Activated CD4-positive, alpha-beta T cell treated with anti-CD3 and anti-CD28 coated beads for 36 hours (primary cell): Measurements from ENCODE around the gene ZNF500. TPM values are rescaled to one million over a fixed set of nuclear protein-coding genes. Genes with fewer than 3 reads are reported as not detected.

ENCODE experiments used
- ATAC-seq: fragments of 200-7000 bp; cut with Tn5 transposase; one replicate; pipeline ENCODE4 v1.10.0; 2021; ENCODE audit warnings: mild to moderate bottlenecking, moderate library complexity
- CTCF ChIA-PET: fragments of 350-600 bp; sonication (Branson Sonifier 250); formaldehyde crosslinking; loops from one replicate; lab custom pipeline; 2021; ENCODE audit warnings: antibody characterized with exemption; lab: Charles Lee
- POLR2A ChIA-PET: fragments of 350-600 bp; sonication (Branson Sonifier 250); formaldehyde crosslinking; loops from one replicate; lab custom pipeline; 2021; ENCODE audit warnings: antibody characterized with exemption, inconsistent platforms; lab: Charles Lee
- DNase-seq: peaks from one replicate; pipeline ENCODE4 v3.0.0-alpha.2; 2020
- H3K27ac Mint-ChIP-seq: one replicate; pipeline ENCODE4 v1.8.0; 2021; ENCODE audit warnings: mixed read lengths
- H3K27me3 Mint-ChIP-seq: one replicate; pipeline ENCODE4 v1.8.0; 2021; ENCODE audit warnings: mixed read lengths
- H3K36me3 Mint-ChIP-seq: one replicate; pipeline ENCODE4 v1.8.0; 2021; ENCODE audit warnings: low read depth, mixed read lengths
- H3K4me1 Mint-ChIP-seq: one replicate; pipeline ENCODE4 v1.8.0; 2021; ENCODE audit warnings: mixed read lengths
- H3K4me3 Mint-ChIP-seq: one replicate; pipeline ENCODE4 v1.8.0; 2021; ENCODE audit warnings: mild to moderate bottlenecking, moderate library complexity, mixed read lengths
- H3K9me3 Mint-ChIP-seq: one replicate; pipeline ENCODE4 v1.8.0; 2021; ENCODE audit warnings: low read depth, mixed read lengths
- intact Hi-C, 2 experiments: fragments of 100-400 bp; cut with DNase I in 1 of 2; cut with micrococcal nuclease in 1 of 2; formaldehyde crosslinking; loops; one replicate each; pipeline versions ENCODE4 v1.14.2 to v1.15.1; 2022 to 2024; cut with DNase I, micrococcal nuclease
- total RNA-seq, 2 experiments: library from RNA; stranded (reverse); gene quantifications; one replicate each; pipeline ENCODE4 v1.2.3, GENCODE V29; 2021

ZNF500 gene
- total RNA-seq, 2 experiments from 2014 or later: 10.3 to 11.6 TPM

DNA sequence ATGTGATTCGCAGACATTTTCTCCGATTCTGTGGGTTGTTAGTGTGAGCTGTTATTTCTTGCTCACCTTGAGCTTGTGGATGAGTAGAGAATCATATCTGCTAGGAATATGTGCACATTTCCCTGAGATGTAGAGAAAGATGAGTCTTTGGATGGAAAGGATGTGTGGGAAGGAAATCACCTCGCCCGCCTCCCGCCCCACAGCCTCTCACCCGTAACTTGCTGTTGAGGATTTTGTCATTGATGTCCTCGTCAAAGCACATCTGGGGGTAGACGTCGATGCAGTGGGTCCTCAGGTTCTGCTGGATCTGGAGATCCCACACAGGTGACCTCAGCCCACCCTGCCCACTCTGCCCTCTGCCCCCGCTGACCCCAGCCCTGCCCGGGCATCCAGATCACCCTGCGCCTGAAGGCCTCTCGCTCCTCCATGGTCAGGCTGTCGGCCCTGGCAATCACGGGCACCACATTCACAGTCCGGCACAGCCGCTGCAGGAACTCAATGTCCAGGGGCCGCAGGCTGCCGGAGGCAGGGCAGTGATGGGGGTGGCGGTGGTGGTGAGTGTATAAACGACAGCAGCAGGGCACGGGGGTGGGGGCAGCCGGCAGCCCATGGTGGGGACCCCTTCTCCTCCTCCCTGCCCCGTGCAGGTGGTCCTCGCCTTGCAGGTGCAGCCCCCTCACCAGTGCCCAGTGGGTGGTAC lies 16.4 kb upstream of the ZNF500 start:
- no peak for ATAC-seq
- ChIA-PET POLR2A (no interaction called here), CTCF (no interaction called here)
- intact Hi-C loops: no loop called here
- H3K27ac Mint-ChIP-seq: no peak overlapping the region
- no peaks in the 10 kb centered on the region for H3K36me3 Mint-ChIP-seq
- H3K27me3 Mint-ChIP-seq: no peaks in the 10 kb centered on the region
- no peak for DNase-seq
- H3K4me1 Mint-ChIP-seq: no peaks in the 10 kb centered on the region
- no peak overlapping the region for H3K4me3 Mint-ChIP-seq
- H3K9me3 Mint-ChIP-seq: no peaks in the 10 kb centered on the region

DNA sequence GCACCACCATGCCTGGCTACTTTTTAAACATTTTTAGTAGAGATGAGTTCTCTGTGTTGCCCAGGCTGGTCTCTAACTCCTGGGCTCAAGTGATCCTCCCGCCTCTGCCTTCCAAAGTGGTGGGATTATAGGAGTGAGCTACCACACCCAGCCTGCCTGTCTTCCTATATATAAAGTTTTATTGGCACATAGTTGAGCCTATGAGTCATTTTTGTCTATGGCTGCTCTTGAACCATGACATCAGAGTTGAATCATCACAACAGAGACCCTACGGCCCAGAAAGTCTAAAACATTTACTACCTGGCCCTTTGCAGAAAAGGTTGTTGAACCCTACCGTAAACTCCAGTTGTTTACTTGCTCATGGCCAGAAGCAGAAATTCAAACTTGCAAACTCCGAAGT lies 13.3 kb upstream of the ZNF500 start:
- DNase-seq (no peak), ATAC-seq (no peak)
- no peaks in the 10 kb centered on the region for H3K27me3 Mint-ChIP-seq
- ChIA-PET POLR2A (no interaction called here), CTCF (no interaction called here)
- H3K4me3 Mint-ChIP-seq: no peak overlapping the region
- intact Hi-C loops: no loop called here
- no peaks in the 10 kb centered on the region for H3K36me3 Mint-ChIP-seq
- H3K4me1 Mint-ChIP-seq: no peaks in the 10 kb centered on the region
- H3K27ac Mint-ChIP-seq: no peak overlapping the region
- H3K9me3 Mint-ChIP-seq: no peaks in the 10 kb centered on the region

DNA sequence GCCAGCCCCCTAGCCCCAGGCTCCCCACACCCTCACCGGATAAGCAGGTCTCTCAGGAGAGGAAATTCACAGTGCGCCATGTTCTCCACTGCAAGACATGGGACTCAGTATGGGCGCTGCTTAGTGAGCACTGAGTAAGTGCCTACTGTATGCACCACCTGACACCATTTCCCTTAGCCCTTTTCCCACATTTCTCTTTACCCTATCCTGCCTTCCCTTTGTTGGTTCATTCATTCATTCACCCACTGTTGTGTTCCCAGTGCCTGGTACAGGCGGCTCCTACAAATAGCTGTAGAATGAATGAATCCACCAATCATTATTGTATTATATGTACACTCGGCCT lies 11.1 kb upstream of the ZNF500 start:
- no peaks in the 10 kb centered on the region for H3K4me1 Mint-ChIP-seq
- DNase-seq (no peak), ATAC-seq (no peak)
- no peak overlapping the region for H3K4me3 Mint-ChIP-seq
- ChIA-PET POLR2A (no interaction called here), CTCF (no interaction called here)
- H3K27ac Mint-ChIP-seq: no peak overlapping the region
- H3K27me3 Mint-ChIP-seq: no peaks in the 10 kb centered on the region
- H3K36me3 Mint-ChIP-seq: no peaks in the 10 kb centered on the region
- no peaks in the 10 kb centered on the region for H3K9me3 Mint-ChIP-seq
- intact Hi-C loops: no loop called here

DNA sequence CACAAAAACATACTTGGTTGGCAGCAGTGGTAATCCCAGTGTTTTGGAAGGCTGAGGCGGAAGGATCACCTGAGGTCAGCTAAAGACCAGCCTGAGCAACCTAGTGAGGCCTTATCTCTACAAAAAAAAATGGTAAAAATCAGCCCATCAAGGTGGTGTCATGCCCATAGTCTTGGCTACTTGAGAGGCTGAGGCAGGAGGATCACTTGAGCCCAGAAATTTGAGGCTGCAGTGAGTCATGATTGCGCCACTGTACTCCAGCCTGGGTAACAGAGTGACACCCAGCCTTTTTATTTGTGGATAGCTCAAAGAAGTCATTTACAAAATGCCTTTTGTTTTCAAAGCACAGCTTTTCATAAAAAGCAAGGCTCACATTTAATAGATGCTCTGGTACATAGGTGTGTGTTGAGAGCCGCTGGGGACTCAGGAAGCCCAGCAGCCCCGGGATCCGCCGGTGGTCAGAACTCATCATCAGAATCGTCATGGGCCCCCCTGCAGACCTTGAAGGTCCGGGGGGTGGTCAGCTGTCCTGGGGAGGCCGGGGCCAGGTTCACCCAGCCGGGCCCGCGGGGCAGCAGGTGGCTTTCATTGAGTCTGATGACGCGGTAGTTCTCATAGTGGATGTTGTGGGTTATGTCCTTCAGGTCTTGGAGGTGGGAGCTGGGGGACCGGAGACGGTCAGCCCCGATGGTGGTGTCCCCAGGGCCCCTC lies 10.5 kb upstream of the ZNF500 start:
- CTCF ChIA-PET: no interaction called here
- POLR2A ChIA-PET: no interaction called here
- ATAC-seq (no peak), DNase-seq (no peak)
- Mint-ChIP-seq H3K9me3 (no peaks in the 10 kb centered on the region), H3K4me3 (no peak overlapping the region), H3K4me1 (no peaks in the 10 kb centered on the region), H3K27ac (no peak overlapping the region), H3K36me3 (no peaks in the 10 kb centered on the region), H3K27me3 (no peaks in the 10 kb centered on the region)
- intact Hi-C loops: no loop called here

DNA sequence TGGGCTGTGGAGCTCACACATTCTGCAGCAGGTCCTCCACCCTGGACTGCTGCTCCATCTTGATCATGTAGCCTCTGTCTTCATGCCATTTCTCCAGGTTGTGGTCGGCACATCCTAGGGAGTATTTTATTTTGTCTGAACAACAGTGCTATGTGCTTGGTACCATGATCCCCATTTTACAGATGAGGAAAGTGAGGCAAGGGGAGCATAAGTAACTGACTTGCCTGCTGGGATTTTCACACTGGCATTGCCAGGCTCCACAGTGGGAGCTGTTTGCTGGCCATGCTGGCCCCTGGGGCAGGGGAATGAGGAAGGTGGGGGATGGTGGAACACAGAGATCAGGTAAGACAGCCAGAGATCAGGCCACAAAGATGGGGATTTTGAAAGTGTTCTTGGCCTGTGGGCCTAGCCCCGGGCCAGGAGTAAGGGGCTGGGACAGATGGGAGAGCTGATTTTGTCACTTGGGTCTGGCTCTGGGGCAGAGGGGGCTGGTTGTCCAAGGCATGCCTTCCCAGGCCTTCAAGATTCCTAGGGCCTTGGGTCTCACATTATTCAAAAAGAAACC lies 9.3 kb upstream of the ZNF500 start:
- H3K27me3 Mint-ChIP-seq: no peaks in the 10 kb centered on the region
- ChIA-PET CTCF (interaction anchor here (0.6 to 0.8 kb wide), 2 partner anchors 16 to 410 kb away, joined by 3 read pairs; no protein-coding TSS in a partner anchor), POLR2A (no interaction called here)
- DNase-seq (no peak), ATAC-seq (no peak)
- H3K27ac Mint-ChIP-seq: no peak overlapping the region
- no peaks in the 10 kb centered on the region for H3K9me3 Mint-ChIP-seq
- no peaks in the 10 kb centered on the region for H3K36me3 Mint-ChIP-seq
- H3K4me3 Mint-ChIP-seq: no peak overlapping the region
- intact Hi-C loops: no loop called here
- no peaks in the 10 kb centered on the region for H3K4me1 Mint-ChIP-seq

DNA sequence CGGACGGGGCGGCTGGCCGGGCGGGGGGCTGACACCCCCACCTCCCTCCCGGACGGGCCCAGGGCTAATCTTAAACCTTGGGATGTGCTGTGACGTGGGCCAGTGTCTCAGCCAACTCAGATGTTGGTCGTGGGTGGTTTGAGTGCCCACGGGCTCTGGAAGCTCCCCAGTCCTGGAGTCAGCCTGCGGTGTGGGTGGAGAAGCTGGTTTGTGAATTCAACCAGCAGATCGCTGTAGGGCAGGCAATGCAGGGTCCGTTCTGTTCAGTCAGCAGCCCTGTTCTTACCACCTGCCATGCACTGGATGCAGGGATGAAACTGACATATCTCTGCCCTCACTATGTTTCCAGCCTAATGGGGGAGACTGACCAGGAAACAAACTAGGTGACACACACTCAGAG lies 8.0 kb upstream of the ZNF500 start:
- ChIA-PET POLR2A (no interaction called here), CTCF (no interaction called here)
- DNase-seq: no peak
- Mint-ChIP-seq H3K4me1 (no peaks in the 10 kb centered on the region), H3K27me3 (no peaks in the 10 kb centered on the region), H3K27ac (no peak overlapping the region), H3K9me3 (no peaks in the 10 kb centered on the region), H3K36me3 (no peaks in the 10 kb centered on the region), H3K4me3 (no peak overlapping the region)
- intact Hi-C loops: no loop called here
- no peak for ATAC-seq

DNA sequence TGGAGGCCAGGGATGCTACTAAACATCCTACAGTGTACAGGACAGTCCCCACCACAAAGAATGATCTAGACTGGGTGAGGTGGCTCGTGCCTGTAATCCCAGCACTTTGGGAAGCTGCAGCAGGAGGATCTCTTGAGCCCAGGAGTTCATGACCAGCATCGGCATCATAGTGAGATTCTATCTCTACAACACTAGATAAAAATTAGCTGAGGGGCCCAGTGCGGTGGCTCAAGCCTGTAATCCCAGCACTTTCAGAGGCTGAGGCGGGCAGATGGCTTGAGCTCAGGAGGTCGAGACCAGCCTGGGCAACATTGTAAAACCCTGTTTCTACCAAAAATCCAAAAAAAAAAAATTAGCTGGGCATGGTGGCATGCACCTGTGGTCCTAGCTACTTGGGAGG lies 5.4 kb upstream of the ZNF500 start:
- ChIA-PET CTCF (interaction anchor here (0.6 kb wide), 1 partner anchor 72 kb away, joined by 5 read pairs; no protein-coding TSS in a partner anchor), POLR2A (no interaction called here)
- Mint-ChIP-seq H3K9me3 (no peaks in the 10 kb centered on the region), H3K4me1 (peaks cover 9% of the 10 kb centered on the region), H3K27ac (no peak overlapping the region), H3K36me3 (no peaks in the 10 kb centered on the region), H3K4me3 (no peak overlapping the region), H3K27me3 (no peaks in the 10 kb centered on the region)
- no peak for DNase-seq
- ATAC-seq: no peak
- intact Hi-C loops: no loop called here

DNA sequence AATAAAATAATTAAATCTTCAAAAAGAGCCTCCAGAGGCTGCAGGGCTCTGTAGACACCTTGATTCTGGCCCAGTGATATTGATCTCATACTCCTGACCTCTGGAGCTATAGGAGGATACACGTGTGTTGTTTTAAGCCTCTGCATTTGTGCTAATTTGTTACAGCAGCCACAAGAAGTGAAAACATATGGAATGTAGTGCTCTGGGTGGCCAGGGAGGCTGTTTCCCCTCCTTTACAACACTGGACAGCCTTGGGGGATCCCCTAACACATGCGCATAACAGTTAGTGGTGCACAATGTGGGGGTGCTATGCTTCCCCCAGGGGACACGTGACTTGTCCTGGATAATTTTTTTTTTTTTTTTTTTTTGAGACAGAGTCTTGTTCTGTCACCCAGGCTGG lies 4.7 kb upstream of the ZNF500 start:
- H3K27ac Mint-ChIP-seq: no peak overlapping the region
- POLR2A ChIA-PET: no interaction called here
- peaks cover 11% of the 10 kb centered on the region for H3K4me1 Mint-ChIP-seq
- no peaks in the 10 kb centered on the region for H3K27me3 Mint-ChIP-seq
- intact Hi-C loops: no loop called here
- DNase-seq: no peak
- H3K9me3 Mint-ChIP-seq: no peaks in the 10 kb centered on the region
- no peaks in the 10 kb centered on the region for H3K36me3 Mint-ChIP-seq
- no peak for ATAC-seq
- H3K4me3 Mint-ChIP-seq: no peak overlapping the region
- CTCF ChIA-PET: interaction anchor here (0.6 kb wide), 1 partner anchor 71 kb away, joined by 5 read pairs; no protein-coding TSS in a partner anchor

DNA sequence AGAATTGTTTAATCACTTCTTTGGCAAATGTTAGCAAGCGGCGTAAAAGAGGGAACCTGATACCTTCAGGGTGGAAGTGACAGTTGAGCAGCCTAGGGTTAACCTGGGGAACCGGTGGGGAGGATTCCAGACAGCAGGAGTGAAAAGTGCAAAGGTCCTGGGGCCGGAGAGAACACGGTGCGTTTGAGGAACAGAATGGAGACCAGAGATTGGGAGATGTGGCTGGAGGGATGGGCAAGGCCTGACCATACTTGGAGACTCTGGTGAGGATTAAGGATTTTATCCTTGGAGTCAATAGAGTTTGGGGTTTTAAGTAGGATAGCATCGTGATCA lies 2.3 kb upstream of the ZNF500 start:
- H3K27ac Mint-ChIP-seq: peak overlapping the region; percentile 45
- CTCF ChIA-PET: interaction anchor here (1.5 to 1.8 kb wide), 2 partner anchors 9 to 35 kb away, joined by 3 to 5 read pairs; partner anchors contain the start of genes ANKS3 and DNAAF8
- intact Hi-C loops: loop anchor here (5.0 kb wide), 2 partner anchors 188 to 887 kb away; partner anchors contain the start of genes CREBBP (in 1 of the 2) and SEC14L5 (in 1 of the 2)

DNA sequence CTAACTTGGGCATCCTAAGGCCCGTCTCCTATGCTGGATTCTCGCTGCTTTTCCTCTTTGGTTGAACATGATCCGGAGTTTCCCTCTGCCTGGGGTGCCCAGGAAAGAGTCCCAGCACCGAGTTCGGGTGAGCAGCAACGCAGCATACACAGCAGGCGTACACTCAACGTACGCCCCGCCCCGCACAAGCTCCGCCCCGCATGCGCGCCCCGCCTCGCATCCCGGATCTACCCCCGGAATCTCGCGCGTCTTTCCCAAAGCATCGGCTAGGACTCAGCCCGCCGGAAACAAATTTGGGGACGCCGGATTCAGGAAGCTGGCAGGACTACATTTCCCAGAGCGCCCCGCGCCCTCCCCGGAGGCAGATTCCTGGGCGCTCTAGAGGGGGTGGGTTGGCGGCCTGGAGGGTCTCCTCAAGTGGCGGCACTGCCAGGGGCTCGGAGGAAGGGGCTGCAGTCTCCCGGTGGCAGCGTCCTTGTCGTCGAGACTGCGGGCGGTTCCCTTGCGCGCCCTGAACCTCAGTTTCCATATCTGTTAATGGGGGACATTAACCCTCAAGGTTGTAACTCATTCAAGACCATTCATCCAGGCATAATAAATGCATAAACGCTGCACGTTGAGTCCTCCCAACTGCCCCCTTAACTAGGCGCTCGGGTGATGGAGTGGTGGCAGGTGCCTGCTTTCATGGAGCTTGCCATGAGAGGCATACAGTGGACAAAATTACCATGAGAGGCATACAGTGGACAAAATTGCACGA lies 1.8 kb upstream of the ZNF500 start:
- DNase-seq (peak; percentile 95), ATAC-seq (peak; percentile 87)
- peak overlapping the region; percentile 89 for H3K4me3 Mint-ChIP-seq
- H3K27me3 Mint-ChIP-seq: no peaks in the 10 kb centered on the region
- intact Hi-C loops: loop anchor here (1.0 to 5.0 kb wide), 5 partner anchors 75 to 886 kb away; partner anchors contain the start of genes CREBBP (in 1 of the 2), GLYR1 (in 1 of the 2), NUDT16L1 (in 1 of the 2) and SEC14L5 (in 1 of the 2)
- H3K4me1 Mint-ChIP-seq: peaks cover 22% of the 10 kb centered on the region
- no peaks in the 10 kb centered on the region for H3K9me3 Mint-ChIP-seq
- peak overlapping the region; percentile 88 for H3K27ac Mint-ChIP-seq
- H3K36me3 Mint-ChIP-seq: peaks cover 11% of the 10 kb centered on the region
- CTCF ChIA-PET: interaction anchor here (0.6 to 1.8 kb wide), 9 partner anchors 8 to 351 kb away, joined by 3 to 5 read pairs (median 3); partner anchors contain the start of genes ANKS3, DNAAF8 and MGRN1
- POLR2A ChIA-PET: interaction anchor here (0.6 to 1.0 kb wide), 5 partner anchors 34 to 153 kb away, joined by 3 to 4 read pairs (median 3); partner anchors contain the start of genes ANKS3, DNAAF8 and ROGDI

More for the DNA sequence above, 2.3 kb upstream of the ZNF500 start:
- POLR2A ChIA-PET: interaction anchor here (0.6 to 0.7 kb wide), 3 partner anchors 33 to 154 kb away, joined by 3 to 4 read pairs (median 3); partner anchors contain the start of gene ROGDI
- H3K9me3 Mint-ChIP-seq: no peaks in the 10 kb centered on the region
- H3K4me3 Mint-ChIP-seq: peak overlapping the region; percentile 89
- H3K36me3 Mint-ChIP-seq: peaks cover 7% of the 10 kb centered on the region
- DNase-seq (no peak), ATAC-seq (no peak)
- H3K27me3 Mint-ChIP-seq: no peaks in the 10 kb centered on the region
- H3K4me1 Mint-ChIP-seq: peaks cover 19% of the 10 kb centered on the region
